Immature natural killer cell (primary cell): ENCODE data around the gene GDA. TPM values are rescaled to one million over a fixed set of nuclear protein-coding genes. Genes with fewer than 3 reads are reported as not detected.
"Not testable (repeated sequence)": the region's sequence is repeated elsewhere in the genome, so short reads cannot be mapped to it uniquely, and the experiment has no call there.

Source experiments
- DNase-seq, 3 donors: peaks; one replicate each; pipeline ENCODE4 v3.0.0; 2022; ENCODE audit warnings: mixed read lengths in 1 of 3
- H3K27ac Mint-ChIP-seq, 6 donors: one replicate each; pipeline ENCODE4 v1.8.0; 2020; ENCODE audit warnings: mixed read lengths in 6 of 6, mild to moderate bottlenecking in 5 of 6, inconsistent platforms in 4 of 6, moderate library complexity in 3 of 6
- H3K27me3 Mint-ChIP-seq, 3 donors: one replicate each; pipeline ENCODE4 v1.8.0; 2020 to 2021; ENCODE audit warnings: low read depth in 3 of 3, mild to moderate bottlenecking in 3 of 3, mixed read lengths in 3 of 3, moderate library complexity in 3 of 3, inconsistent platforms in 1 of 3
- H3K36me3 Mint-ChIP-seq, 3 donors: one replicate each; pipeline ENCODE4 v1.8.0; 2020; ENCODE audit warnings: mixed read lengths in 3 of 3, inconsistent platforms in 2 of 3, mild to moderate bottlenecking in 2 of 3
- H3K4me1 Mint-ChIP-seq, 2 donors: one replicate each; pipeline ENCODE4 v1.8.0; 2020; ENCODE audit warnings: inconsistent platforms in 2 of 2, mild to moderate bottlenecking in 2 of 2, mixed read lengths in 2 of 2, moderate library complexity in 1 of 2
- H3K4me3 Mint-ChIP-seq, 5 donors: one replicate each; pipeline ENCODE4 v1.8.0; 2020; ENCODE audit warnings: mild to moderate bottlenecking in 5 of 5, mixed read lengths in 5 of 5, inconsistent platforms in 3 of 5, moderate library complexity in 3 of 5
- H3K9me3 Mint-ChIP-seq, 6 donors: one replicate each; pipeline ENCODE4 v1.8.0; 2020; ENCODE audit warnings: mild to moderate bottlenecking in 6 of 6, mixed read lengths in 6 of 6, inconsistent platforms in 4 of 6, moderate library complexity in 3 of 6
- polyA plus RNA-seq, 3 donors: library from polyadenylated mRNA; unstranded; fragments of 300-500 nt; fragmentation: Illumina TruSeq; gene quantifications; one replicate each; pipeline ENCODE4 v1.2.3, GENCODE V29; 2021

Gene GDA
- polyA plus RNA-seq, 3 donors from 2014 or later = not detected

DNA sequence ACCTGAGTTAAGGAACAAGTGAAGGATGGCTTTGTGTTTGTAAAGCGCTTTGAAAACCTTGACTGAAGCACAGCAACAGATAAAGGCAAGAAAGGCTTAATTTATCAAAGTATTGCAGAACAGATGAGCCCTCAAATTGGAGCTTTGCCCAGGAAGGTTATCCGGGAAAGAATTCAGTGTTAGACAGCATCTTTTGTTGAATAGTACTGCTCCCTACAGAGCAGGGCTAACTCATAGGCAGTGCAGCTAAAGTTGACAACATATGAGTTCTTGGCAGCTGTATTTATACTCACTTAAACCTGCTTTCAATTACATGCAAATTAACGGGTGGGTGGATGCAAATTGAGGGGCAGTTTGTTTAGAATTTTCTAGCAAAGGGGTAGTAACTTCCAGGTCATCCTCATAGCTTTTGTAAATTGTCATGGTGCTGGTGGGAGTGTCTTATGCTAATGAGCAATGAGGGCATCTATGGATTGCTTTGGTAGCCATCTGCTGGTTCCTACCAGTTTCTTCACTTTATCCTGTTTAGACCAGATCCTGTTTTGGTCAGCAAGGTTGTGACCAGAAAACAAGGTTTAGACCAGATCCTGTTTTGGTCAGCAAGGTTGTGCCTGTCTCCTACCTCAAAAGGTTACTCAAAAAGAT, 105.8 kb downstream of the GDA start:
- Mint-ChIP-seq H3K36me3 (no peaks in the 10 kb centered on the region), H3K4me3 (no peak overlapping the region), H3K4me1 (no peaks in the 10 kb centered on the region), H3K27ac (no peak overlapping the region), H3K9me3 (no peaks in the 10 kb centered on the region), H3K27me3 (peaks cover 0 to 10% (median 3%) of the 10 kb centered on the region in 3 donors)
- no peak for DNase-seq

GRCh38 chr9:72255569-72255968, 106.3 kb downstream of the GDA start:
- DNase-seq = no peak
- Mint-ChIP-seq H3K9me3 (no peaks in the 10 kb centered on the region), H3K4me1 (no peaks in the 10 kb centered on the region), H3K27me3 (peaks cover 0 to 9% (median 3%) of the 10 kb centered on the region in 3 donors), H3K36me3 (no peaks in the 10 kb centered on the region), H3K27ac (no peak overlapping the region), H3K4me3 (no peak overlapping the region)

GRCh38 chr9:72256931-72257330, 107.7 kb downstream of the GDA start:
- Mint-ChIP-seq H3K9me3 (no peaks in the 10 kb centered on the region), H3K27me3 (peaks cover 0 to 7% (median 4%) of the 10 kb centered on the region in 3 donors), H3K4me3 (no peak overlapping the region), H3K4me1 (no peaks in the 10 kb centered on the region), H3K36me3 (no peaks in the 10 kb centered on the region), H3K27ac (no peak overlapping the region)
- no peak for DNase-seq

GRCh38 chr9:72257814-72258213, 108.6 kb downstream of the GDA start:
- Mint-ChIP-seq H3K9me3 (no peaks in the 10 kb centered on the region), H3K4me1 (no peaks in the 10 kb centered on the region), H3K27ac (no peak overlapping the region), H3K4me3 (no peak overlapping the region), H3K36me3 (no peaks in the 10 kb centered on the region), H3K27me3 (peaks cover 0 to 7% (median 4%) of the 10 kb centered on the region in 3 donors)
- no peak for DNase-seq

GRCh38 chr9:72262063-72262462, 112.8 kb downstream of the GDA start:
- no peak for DNase-seq
- no peak overlapping the region for H3K27ac Mint-ChIP-seq
- H3K36me3 Mint-ChIP-seq = no peaks in the 10 kb centered on the region
- H3K27me3 Mint-ChIP-seq = peaks cover 0 to 3% (median 3%) of the 10 kb centered on the region in 3 donors
- no peak overlapping the region for H3K4me3 Mint-ChIP-seq
- H3K4me1 Mint-ChIP-seq = no peaks in the 10 kb centered on the region
- H3K9me3 Mint-ChIP-seq = no peaks in the 10 kb centered on the region

DNA sequence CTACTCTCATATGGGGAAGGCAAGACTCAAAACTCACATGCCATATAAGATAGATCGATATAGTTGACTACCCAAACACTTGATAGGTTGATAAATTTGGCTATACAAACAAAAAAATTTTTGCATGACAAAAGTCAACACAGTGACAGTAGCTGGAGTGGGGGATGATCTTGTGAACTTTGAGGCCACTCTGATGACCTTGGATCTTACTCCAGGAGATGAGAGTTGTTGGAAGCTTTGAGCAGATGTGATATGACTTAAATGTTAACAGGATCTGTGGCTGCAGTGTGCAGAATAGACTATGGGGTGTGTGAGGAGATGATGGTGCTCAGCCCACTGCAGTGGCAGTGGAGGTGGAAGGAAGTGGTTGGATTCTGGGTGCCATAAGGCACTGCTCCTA, 114.3 kb downstream of the GDA start:
- Mint-ChIP-seq H3K27ac (no peak overlapping the region), H3K27me3 (peaks cover 0 to 6% (median 1%) of the 10 kb centered on the region in 3 donors), H3K36me3 (no peaks in the 10 kb centered on the region), H3K4me1 (no peaks in the 10 kb centered on the region), H3K4me3 (no peak overlapping the region), H3K9me3 (no peaks in the 10 kb centered on the region)
- DNase-seq = no peak

DNA sequence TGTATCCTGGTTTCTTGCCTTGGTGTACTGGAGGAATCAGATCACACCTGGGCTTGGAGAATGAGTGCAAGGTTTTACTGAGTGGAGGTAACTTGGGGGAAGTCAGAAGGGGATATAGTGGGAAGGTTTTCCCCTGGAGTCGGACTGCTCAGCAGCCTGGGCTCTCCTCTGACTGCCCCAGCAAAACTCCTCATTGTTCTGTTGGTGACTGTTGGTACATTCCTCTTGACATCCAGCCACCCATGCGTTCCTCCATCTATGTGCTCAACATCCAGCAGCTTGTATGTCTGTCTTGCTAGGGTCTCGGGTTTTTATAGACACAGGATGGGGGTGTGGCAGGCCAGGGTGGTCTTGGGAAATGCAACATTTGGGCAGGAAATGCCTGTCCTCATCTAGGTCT, 119.7 kb downstream of the GDA start:
- Mint-ChIP-seq H3K4me3 (no peak overlapping the region), H3K27me3 (peaks cover 0 to 6% (median 2%) of the 10 kb centered on the region in 3 donors), H3K9me3 (no peaks in the 10 kb centered on the region), H3K27ac (no peak overlapping the region), H3K4me1 (no peaks in the 10 kb centered on the region), H3K36me3 (no peaks in the 10 kb centered on the region)
- no peak for DNase-seq

DNA sequence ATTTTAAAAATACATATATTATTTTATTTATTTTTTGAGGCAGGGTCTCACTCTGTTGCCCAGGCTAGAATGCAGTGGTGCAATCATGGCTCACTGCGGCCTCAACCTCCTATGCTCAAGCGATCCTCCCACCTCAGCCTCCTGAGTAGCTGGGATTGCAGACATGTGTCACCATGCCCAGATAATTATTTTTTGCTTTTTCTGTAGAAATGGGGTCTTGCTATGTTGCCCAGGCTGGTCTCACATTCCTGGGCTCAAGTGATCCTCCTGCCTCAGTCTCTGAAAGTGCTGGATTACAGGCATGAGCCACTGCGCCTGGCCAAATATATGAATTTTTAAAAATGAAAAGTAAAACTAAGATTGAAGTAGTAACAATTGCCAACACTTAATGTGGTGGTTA, 121.1 kb downstream of the GDA start:
- DNase-seq, H3K4me1 Mint-ChIP-seq, H3K27ac Mint-ChIP-seq, H3K36me3 Mint-ChIP-seq, H3K4me3 Mint-ChIP-seq, H3K9me3 Mint-ChIP-seq, H3K27me3 Mint-ChIP-seq: not testable (repeated sequence)

GRCh38 chr9:72271613-72272478, 122.6 kb downstream of the GDA start:
- Mint-ChIP-seq H3K27me3 (peaks cover 0 to 6% (median 2%) of the 10 kb centered on the region in 3 donors), H3K4me1 (no peaks in the 10 kb centered on the region), H3K27ac (no peak overlapping the region), H3K9me3 (no peaks in the 10 kb centered on the region), H3K4me3 (no peak overlapping the region), H3K36me3 (no peaks in the 10 kb centered on the region)
- DNase-seq = peak; percentile 7 to 31 (median 24)

DNA sequence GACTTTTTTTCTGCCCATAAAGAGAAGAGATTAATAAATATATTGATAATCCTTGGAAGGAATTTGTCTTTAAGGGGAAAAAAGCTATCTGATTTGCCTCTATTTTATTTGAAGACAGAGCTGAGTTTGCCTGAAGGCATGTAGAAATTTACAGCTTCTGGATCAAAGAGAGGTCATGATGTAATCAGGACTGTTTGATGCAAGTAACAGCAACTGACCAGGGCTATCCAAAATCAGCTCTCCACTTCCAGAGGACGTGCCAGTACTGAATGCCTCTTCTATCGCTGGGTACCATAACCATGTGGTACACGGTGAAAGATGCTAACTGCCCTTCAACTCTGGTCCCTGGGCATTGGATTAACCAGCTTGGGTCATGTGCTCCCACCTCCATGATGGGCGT, 125.2 kb downstream of the GDA start:
- peaks cover 0 to 4% (median 0%) of the 10 kb centered on the region in 3 donors for H3K27me3 Mint-ChIP-seq
- H3K27ac Mint-ChIP-seq = no peak overlapping the region
- H3K4me3 Mint-ChIP-seq = no peak overlapping the region
- no peaks in the 10 kb centered on the region for H3K36me3 Mint-ChIP-seq
- no peak for DNase-seq
- H3K4me1 Mint-ChIP-seq = no peaks in the 10 kb centered on the region
- H3K9me3 Mint-ChIP-seq = no peaks in the 10 kb centered on the region

DNA sequence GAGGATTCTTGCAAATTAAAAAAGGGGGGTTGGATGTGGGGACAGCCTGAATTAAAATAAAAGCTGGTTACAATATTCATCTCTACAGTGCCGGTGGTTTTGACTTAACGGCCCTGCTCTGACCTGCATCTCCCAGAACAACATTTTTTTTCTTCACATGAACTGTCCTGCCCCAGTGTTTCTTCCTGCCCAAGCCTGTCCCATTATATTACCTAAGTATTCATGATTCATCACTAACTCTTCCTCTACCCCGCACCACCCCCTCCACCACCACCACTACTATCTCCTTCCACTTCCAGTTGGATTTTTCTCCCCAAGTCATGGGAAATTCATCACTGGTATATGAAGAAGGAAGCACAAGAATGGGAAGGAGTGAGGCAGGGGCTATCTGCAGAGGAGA, 125.7 kb downstream of the GDA start:
- Mint-ChIP-seq H3K27ac (no peak overlapping the region), H3K4me1 (no peaks in the 10 kb centered on the region), H3K4me3 (no peak overlapping the region)

GRCh38 chr9:72276429-72276828, 127.2 kb downstream of the GDA start:
- no peaks in the 10 kb centered on the region for H3K9me3 Mint-ChIP-seq
- no peak overlapping the region for H3K27ac Mint-ChIP-seq
- H3K27me3 Mint-ChIP-seq = peaks cover 0 to 4% (median 3%) of the 10 kb centered on the region in 3 donors
- H3K36me3 Mint-ChIP-seq = no peaks in the 10 kb centered on the region
- no peaks in the 10 kb centered on the region for H3K4me1 Mint-ChIP-seq
- DNase-seq = no peak
- no peak overlapping the region for H3K4me3 Mint-ChIP-seq

More for the DNA sequence above, 125.7 kb downstream of the GDA start:
- no peak for DNase-seq
- Mint-ChIP-seq H3K36me3 (no peaks in the 10 kb centered on the region), H3K9me3 (no peaks in the 10 kb centered on the region), H3K27me3 (peaks cover 0 to 4% (median 3%) of the 10 kb centered on the region in 3 donors)

- H3K27me3 Mint-ChIP-seq = peaks cover 0 to 3% (median 2%) of the 10 kb centered on the region in 3 donors
These were observed 129.7 kb downstream of the GDA start for GRCh38 chr9:72278959-72279358.

GRCh38 chr9:72280913-72281500, 131.8 kb downstream of the GDA start:
- Mint-ChIP-seq H3K27ac (no peak overlapping the region), H3K36me3 (no peaks in the 10 kb centered on the region), H3K9me3 (no peaks in the 10 kb centered on the region), H3K4me3 (no peak overlapping the region), H3K4me1 (no peaks in the 10 kb centered on the region), H3K27me3 (peaks cover 0 to 3% (median 2%) of the 10 kb centered on the region in 3 donors)
- DNase-seq = peak; percentile 54 to 67 (median 61)

More at GRCh38 chr9:72278959-72279358, 129.7 kb downstream of the GDA start:
- H3K36me3 Mint-ChIP-seq = no peaks in the 10 kb centered on the region
- no peaks in the 10 kb centered on the region for H3K9me3 Mint-ChIP-seq
- H3K4me1 Mint-ChIP-seq = no peaks in the 10 kb centered on the region
- H3K4me3 Mint-ChIP-seq = no peak overlapping the region
- no peak overlapping the region for H3K27ac Mint-ChIP-seq
- DNase-seq = no peak
